ENCODE results near the gene DNAJC3. TPM values are rescaled to one million over a fixed set of nuclear protein-coding genes. Genes with fewer than 3 reads are reported as not detected.

Gene DNAJC3
- total RNA-seq, 1 donor: 65.8 TPM

- H3K4me3 ChIP-seq (ENCODE audit: low read depth, low read length): peak overlapping the region; percentile 76
- no peak for TF ChIP-seq CTCF (IDR thresholded peaks at IDR 0.05; ENCODE audit: insufficient read depth, low read length)
- no peak for DNase-seq (ENCODE audit: low read depth)
Measured at GRCh38 chr13:95641291-95642027, 35.5 kb upstream of the DNAJC3 start.

- no peak for TF ChIP-seq CTCF (IDR thresholded peaks at IDR 0.05; ENCODE audit: insufficient read depth, low read length)
- DNase-seq (ENCODE audit: low read depth): peak; percentile 33
- H3K4me3 ChIP-seq (ENCODE audit: low read depth, low read length): peak overlapping the region; percentile 76
Measured at GRCh38 chr13:95642028-95642621, 34.8 kb upstream of the DNAJC3 start.

- TF ChIP-seq CTCF (IDR thresholded peaks at IDR 0.05; ENCODE audit: insufficient read depth, low read length): no peak
Measured at GRCh38 chr13:95642999-95643398, 33.9 kb upstream of the DNAJC3 start.

GRCh38 chr13:95643571-95643935 is 33.4 kb upstream of the DNAJC3 start:
- peak overlapping the region; percentile 76 for H3K4me3 ChIP-seq (ENCODE audit: low read depth, low read length)
- peak; percentile 46 for DNase-seq (ENCODE audit: low read depth)
- no peak for TF ChIP-seq CTCF (IDR thresholded peaks at IDR 0.05; ENCODE audit: insufficient read depth, low read length)

More at GRCh38 chr13:95642999-95643398, 33.9 kb upstream of the DNAJC3 start:
- peak overlapping the region; percentile 76 for H3K4me3 ChIP-seq (ENCODE audit: low read depth, low read length)
- no peak for DNase-seq (ENCODE audit: low read depth)

GRCh38 chr13:95643936-95644598 is 32.9 kb upstream of the DNAJC3 start:
- TF ChIP-seq CTCF (IDR thresholded peaks at IDR 0.05; ENCODE audit: insufficient read depth, low read length): no peak
- peak overlapping the region; percentile 76 for H3K4me3 ChIP-seq (ENCODE audit: low read depth, low read length)
- peak; percentile 49 for DNase-seq (ENCODE audit: low read depth)

- DNase-seq (ENCODE audit: low read depth): peak; percentile 85
- peak within 1 kb of the TSS; percentile 76 for H3K4me3 ChIP-seq (ENCODE audit: low read depth, low read length)
- TF ChIP-seq CTCF (IDR thresholded peaks at IDR 0.05; ENCODE audit: insufficient read depth, low read length): no peak
Measured at GRCh38 chr13:95644601-95645052, 32.3 kb upstream of the DNAJC3 start, which contains the start of gene DZIP1. Gene DZIP1, minus strand, starts transcription at chr13:95644706. Its CDS starts 2,677 bp downstream, at chr13:95642029.

Data from fibroblast of the aortic adventitia (primary cell).